NCI-H2171 (cell line): Measurements from ENCODE around the gene NOTUM.
"Not testable (repeated sequence)": the region's sequence is repeated elsewhere in the genome, so short reads cannot be mapped to it uniquely, and the experiment has no call there.

Experiments used
- DNase-seq: peaks from one replicate; lab custom pipeline; 2025; lab: John Stamatoyannopoulos, UW

Gene NOTUM

DNA sequence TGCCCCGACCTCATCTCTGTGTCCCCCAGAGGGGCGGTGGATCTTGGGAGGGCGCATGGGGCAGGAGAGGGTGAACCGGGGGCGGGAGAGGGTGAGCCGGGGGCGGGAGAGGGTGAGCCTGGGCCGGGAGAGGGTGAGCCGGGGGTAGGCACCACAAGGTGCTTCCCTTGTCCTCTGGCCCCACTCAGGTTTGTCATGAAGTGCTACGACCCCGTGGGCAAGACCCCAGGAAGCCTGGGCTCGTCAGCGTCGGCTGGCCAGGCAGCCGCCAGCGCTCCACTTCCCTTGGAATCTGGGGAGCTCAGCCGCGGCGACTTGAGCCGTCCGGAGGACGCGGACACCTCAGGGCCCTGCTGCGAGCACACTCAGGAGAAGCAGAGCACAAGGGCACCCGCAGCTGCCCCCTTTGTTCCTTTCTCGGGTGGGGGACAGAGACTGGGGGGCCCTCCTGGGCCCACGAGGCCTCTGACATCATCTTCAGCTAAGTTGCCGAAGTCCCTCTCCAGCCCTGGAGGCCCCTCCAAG lies 35.3 kb upstream of the NOTUM start:
- DNase-seq, result no peak

DNA sequence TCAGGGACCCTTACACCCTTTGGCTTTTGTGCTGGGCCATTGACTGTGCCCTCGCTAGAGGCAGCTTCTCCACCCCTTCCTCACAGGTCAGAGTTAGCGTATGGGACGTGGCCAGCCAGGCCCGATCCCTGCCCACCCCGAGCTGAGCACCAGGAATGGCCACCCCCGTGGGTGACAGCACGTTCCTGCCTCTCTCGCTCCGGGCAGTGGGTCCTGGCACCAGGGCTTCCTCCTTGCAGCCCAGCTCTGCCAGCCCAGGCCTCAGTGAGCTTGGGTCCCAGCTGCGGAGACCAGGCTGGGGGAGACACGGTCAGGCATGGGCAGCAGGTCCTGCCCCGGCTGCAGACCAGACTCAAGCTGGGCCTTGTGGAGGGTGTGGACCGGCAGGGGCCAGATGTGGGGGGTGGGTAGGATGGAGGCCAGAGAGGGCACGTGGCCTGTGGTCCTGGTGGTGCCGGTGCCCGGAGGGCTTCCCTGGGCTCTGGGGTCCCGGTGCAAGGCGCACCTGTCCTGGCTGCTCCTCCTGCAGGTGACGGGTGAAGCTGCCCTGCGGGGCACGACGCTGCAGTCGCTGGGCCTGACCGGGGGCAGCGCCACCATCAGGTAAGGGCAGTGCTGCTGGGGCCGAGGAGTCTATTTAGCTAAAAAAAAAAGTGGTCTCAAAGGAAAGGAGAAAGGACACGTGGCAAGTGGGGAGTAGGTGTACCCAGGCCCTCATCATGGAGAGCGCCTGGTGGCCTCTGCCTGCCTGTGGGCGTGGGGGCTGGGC lies 34.7 kb upstream of the NOTUM start:
- DNase-seq, result no peak

GRCh38 chr17:81994593-81995462 lies 33.8 kb upstream of the NOTUM start:
- DNase-seq, result no peak

DNA sequence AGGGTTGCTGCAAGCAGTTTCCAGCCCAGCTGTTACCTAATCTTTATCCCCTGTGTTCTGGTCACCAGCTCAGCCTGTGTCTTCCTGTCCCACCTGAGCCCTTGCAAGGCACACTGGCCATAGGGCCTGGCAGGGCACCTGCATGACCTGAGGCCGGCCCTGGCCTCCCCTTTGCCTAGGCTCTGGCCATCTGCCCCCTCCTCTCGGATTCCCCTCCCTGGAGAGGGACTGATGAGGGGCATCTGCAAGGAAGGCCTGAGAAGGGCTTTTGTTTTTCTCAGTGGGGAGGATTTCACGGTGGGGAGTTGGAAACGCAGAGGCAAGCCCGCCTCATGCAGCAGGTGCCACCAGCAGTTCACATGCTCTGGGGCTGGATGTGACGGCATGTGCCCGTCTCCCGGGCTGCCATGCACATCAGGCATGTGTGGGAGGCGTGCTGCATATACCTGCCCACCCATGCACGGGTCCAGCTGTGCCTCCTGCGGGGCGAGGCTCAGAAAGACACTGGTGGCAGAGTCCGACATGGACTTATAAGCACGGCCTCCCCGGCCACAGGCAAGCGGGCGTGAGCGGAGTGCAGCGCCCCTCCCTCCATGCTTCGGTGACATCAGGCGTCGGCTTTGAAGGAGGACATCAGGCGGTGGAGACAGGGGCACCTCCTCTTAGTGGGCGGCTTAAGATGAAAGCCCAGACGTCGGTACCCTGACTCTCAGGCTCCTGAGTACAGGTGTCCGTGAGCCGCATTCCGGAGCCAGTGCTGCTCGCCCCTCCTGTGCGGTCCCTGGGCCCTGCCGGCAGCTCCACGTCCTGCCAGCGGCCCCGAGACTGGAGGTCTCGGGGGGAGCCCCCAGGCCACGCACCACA lies 33.0 kb upstream of the NOTUM start:
- no peak for DNase-seq

- no peak for DNase-seq
Observed at GRCh38 chr17:81992306-81993102, 31.5 kb upstream of the NOTUM start.

- DNase-seq, result peak; percentile 24
Observed at GRCh38 chr17:81991684-81992305, 30.8 kb upstream of the NOTUM start.

DNA sequence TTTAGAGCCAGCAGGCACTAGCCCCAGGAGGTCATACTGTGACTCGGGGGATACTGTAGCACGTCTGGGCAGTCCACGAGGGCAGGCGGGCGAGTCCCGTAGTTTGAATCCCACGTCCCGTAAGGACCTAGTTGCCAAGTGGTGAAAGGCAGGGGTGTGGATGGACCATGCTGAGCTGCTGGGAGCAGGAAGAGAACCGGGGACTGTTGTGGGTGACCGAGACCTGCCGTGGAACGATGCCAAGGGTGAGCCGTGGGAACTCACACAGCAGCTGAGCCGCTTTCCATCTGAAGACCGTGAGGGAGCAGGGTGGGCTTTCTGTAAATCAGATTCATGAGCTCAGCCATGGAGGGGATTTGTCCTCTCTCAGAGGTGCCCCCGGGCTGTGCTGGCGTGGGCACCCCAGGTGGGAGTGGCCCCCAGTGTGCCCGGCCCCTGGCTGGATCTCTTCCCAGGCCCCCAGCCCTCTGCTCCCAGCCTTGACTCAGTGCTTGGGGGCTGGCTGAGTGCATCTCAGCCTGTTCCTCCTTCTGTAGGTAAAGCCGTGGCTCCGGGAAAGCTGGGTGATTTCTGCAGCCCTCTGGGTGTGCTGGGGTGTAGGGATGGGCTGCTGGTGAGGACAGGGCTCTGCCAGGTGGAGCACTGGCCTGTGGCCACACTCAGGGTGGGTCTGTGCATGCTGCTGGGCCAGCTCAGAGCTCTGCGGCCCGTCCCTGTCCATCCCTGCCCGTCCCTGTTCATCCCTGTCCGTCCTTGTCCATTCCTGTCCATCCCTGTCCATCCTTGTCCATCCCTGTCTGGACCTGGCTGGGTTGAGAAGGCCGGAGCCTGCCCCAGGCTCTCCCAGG lies 30.1 kb upstream of the NOTUM start:
- DNase-seq, result no peak

GRCh38 chr17:81987161-81987770 lies 26.3 kb upstream of the NOTUM start:
- no peak for DNase-seq

- DNase-seq, result no peak
Observed at GRCh38 chr17:81986606-81987005, 25.6 kb upstream of the NOTUM start.

GRCh38 chr17:81984773-81985410 lies 23.9 kb upstream of the NOTUM start:
- no peak for DNase-seq

DNA sequence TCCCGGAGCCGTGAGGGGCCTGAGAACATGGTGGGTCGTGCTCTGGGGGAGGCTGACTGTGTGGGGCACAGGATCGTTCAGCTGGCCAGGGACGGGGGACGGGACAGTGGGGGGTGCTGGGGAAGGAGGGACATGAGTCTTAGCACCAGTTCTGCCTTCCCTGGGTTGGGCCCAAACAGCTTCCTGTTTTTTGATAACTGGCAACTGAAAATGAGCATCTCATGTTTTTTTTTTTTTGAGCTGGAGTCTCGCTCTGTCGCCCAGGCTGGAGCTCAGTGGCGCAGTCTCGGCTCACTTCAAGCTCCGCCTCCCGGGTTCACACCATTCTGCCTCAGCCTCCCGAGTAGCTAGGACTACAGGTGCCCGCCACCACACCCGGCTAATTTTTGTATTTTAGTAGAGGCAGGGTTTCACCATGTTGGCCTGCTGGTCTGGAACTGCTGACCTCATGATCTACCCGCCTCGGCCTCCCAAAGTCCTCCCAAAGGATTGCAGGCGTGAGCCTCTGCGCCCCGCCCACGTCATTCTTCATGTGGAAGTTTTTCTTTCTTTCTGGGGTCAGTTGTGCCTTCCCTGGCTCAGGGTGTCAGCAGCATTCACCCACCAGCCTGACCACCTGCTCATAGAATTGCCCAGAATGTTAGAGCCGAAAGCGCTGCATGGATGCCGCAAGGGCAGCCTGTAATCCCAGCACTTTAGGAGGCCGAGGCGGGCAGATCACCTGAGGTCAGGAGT lies 22.8 kb upstream of the NOTUM start:
- no peak for DNase-seq

GRCh38 chr17:81983011-81983638 lies 22.1 kb upstream of the NOTUM start:
- DNase-seq, result no peak

- DNase-seq, result not testable (repeated sequence)
Observed at GRCh38 chr17:81981511-81981910, 20.5 kb upstream of the NOTUM start.

GRCh38 chr17:81980707-81981343 lies 19.8 kb upstream of the NOTUM start:
- no peak for DNase-seq

DNA sequence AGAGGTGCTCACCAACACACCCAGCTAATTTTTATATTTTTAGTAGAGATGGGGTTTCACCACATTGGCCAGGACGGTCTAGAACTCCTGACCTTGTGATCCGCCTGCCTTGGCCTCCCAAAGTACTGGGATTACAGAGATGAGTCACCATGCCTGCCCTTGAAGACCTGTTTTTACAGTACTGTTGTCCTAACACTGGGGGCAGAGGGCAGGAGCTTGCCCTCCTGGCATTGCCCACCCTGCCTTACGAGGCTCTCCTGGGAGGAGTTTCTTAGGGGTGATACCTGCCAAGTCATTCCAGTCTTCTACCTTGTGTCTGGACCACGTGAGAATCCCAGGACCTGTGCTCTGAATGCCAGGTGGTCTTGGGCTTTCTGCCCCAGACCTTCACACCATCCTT lies 19.1 kb upstream of the NOTUM start:
- DNase-seq, result no peak

DNA sequence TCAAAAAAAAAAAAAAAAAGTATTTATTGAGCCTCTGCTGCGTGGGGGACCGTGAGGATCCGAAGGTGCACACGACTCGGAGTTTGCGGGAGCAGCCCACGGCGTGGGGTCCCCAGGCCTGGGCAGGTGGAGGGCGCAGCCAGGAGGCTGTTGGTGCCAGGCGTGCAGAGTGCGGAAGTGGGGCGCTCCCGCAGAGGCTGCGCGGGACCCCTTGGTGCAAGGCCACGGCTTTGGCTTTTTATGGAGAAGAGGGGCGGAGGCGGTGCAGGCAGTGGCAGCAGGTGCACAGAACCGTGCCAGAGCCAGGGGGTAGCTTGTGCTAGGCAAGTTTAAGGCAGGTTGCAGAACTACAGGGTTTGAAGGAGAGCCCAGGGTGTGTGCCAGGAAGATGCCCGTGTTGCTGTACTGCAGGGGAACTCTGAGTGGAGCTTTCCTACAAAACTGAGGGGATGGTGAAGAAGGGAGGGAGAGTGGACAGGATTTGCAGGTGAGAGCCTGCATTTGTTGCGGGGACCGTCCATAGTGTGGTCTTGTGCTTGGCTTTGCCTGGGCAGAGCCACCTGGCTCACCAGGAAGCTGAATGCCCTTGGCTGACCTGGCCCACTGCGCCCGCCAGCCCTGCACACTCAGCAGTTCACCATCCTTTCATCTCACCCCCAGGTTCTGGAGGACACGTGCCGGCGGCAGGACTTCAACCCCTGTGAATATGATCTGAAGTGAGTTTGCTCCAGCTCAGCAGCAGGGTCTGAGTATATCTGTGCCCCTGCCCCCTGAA lies 17.7 kb upstream of the NOTUM start:
- DNase-seq, result no peak
